Panc1 (cell line): ENCODE data around the gene TLCD3A. TPM values are rescaled to one million over a fixed set of nuclear protein-coding genes. Genes with fewer than 3 reads are reported as not detected.

Experiments
- ATAC-seq: fragments of 200-7000 bp; cut with Tn5 transposase; 2 replicates; pipeline ENCODE4 v1.9.1; 2020; ENCODE audit warnings: mild to moderate bottlenecking, moderate library complexity
- BruUV-seq: library from RNA; stranded (reverse); fragments of 400-500 nt; replicated peaks from 2 replicates; lab custom pipeline; 2021; lab: Mats Ljungman, UMichigan
- CTCF ChIA-PET: fragments of 300-600 bp; sonication (Branson Sonifier 250); formaldehyde crosslinking; loops from one replicate; lab custom pipeline; 2022; ENCODE audit warnings: antibody characterized with exemption; lab: Charles Lee
- POLR2A ChIA-PET: fragments of 300-600 bp; sonication (Branson Sonifier 250); formaldehyde crosslinking; loops from one replicate; lab custom pipeline; 2022; ENCODE audit warnings: antibody characterized with exemption; lab: Charles Lee
- DNase-seq: peaks from one replicate; pipeline ENCODE4 v3.0.0-alpha.2; 2010; ENCODE audit warnings: low read depth, low spot score
- H3K27ac ChIP-seq: 2 replicates; pipeline ENCODE4 v1.5.1; 2011; ENCODE audit warnings: mild to moderate bottlenecking, low read length, inconsistent platforms
- H3K27me3 ChIP-seq: fragments of 200-500 bp; sonication (Bioruptor generic); 2 replicates; pipeline ENCODE4 v1.6.0; 2014; ENCODE audit warnings: low read length, inconsistent platforms; ENCODE audit not compliant: control insufficient read depth, insufficient read depth
- H3K36me3 ChIP-seq: fragments of 200-500 bp; sonication (Bioruptor generic); 2 replicates; pipeline ENCODE4 v1.5.1; 2014; ENCODE audit warnings: inconsistent platforms, mild to moderate bottlenecking, low read length, moderate library complexity; ENCODE audit not compliant: control insufficient read depth, insufficient read depth
- H3K4me1 ChIP-seq: 2 replicates; pipeline ENCODE4 v1.5.1; 2011; ENCODE audit warnings: inconsistent platforms, mild to moderate bottlenecking, low read length, moderate library complexity; ENCODE audit not compliant: control insufficient read depth, insufficient read depth
- H3K4me3 ChIP-seq, 2 experiments: 2 replicates each; pipeline ENCODE4 v1.5.1; 2011 to 2012; ENCODE audit warnings: low read depth in 2 of 2, low read length in 2 of 2, mild to moderate bottlenecking in 2 of 2, inconsistent platforms in 1 of 2, moderate library complexity in 1 of 2
- H3K9me3 ChIP-seq: fragments of 200-500 bp; sonication (Bioruptor generic); 2 replicates; pipeline ENCODE4 v1.5.1; 2014; ENCODE audit warnings: low read depth, mild to moderate bottlenecking, inconsistent platforms, low read length, moderate library complexity; ENCODE audit not compliant: control insufficient read depth, insufficient read depth
- POLR2AphosphoS5 ChIP-seq: IDR thresholded peaks from 2 replicates; pipeline ENCODE4 v1.6.1; 2012; ENCODE audit warnings: mild to moderate bottlenecking, low read depth, low read length, moderate library complexity
- SIN3A ChIP-seq: IDR thresholded peaks from 2 replicates; pipeline ENCODE4 v1.6.1; 2012; ENCODE audit warnings: low read depth, mild to moderate bottlenecking, low read length, moderate library complexity, borderline replicate concordance; ENCODE audit not compliant: insufficient read depth
- TCF7L2 ChIP-seq: IDR thresholded peaks from 2 replicates; pipeline ENCODE4 v1.6.1; 2011; ENCODE audit warnings: mild to moderate bottlenecking, low read depth, low read length, inconsistent platforms
- in situ Hi-C: cut with HindIII; loops from 2 replicates; pipeline ENCODE4 v1.10.0; 2016; ENCODE audit warnings: low sequenced_read_pairs, low pct_unique_long_range_greater_than_20kb
- intact Hi-C: fragments of 100-400 bp; cut with micrococcal nuclease; formaldehyde crosslinking; loops from one replicate; pipeline ENCODE4 v1.10.0; 2022; ENCODE audit not compliant: unreplicated experiment
- total RNA-seq: library from RNA; stranded (reverse); gene quantifications from one replicate; pipeline ENCODE4 v1.2.1, GENCODE V29; 2021; ENCODE audit not compliant: unreplicated experiment
- TF ChIP-seq, protein P1 (sequence below): fragments of 450-650 bp; IDR thresholded peaks from 2 replicates; pipeline ENCODE4 v1.5.1; 2017; ENCODE audit warnings: mild to moderate bottlenecking
- TF ChIP-seq, protein P2 (sequence below), 2 experiments: IDR thresholded peaks; 2 replicates each; pipeline ENCODE4 v1.6.1; 2011 to 2012; ENCODE audit warnings: low read depth in 2 of 2, control low read depth in 1 of 2, low read length in 1 of 2, mild to moderate bottlenecking in 1 of 2, moderate library complexity in 1 of 2; ENCODE audit not compliant: insufficient read depth in 1 of 2

The TLCD3A gene
- total RNA-seq, 1 experiment from 2014 or later, result 30.4 TPM

DNA sequence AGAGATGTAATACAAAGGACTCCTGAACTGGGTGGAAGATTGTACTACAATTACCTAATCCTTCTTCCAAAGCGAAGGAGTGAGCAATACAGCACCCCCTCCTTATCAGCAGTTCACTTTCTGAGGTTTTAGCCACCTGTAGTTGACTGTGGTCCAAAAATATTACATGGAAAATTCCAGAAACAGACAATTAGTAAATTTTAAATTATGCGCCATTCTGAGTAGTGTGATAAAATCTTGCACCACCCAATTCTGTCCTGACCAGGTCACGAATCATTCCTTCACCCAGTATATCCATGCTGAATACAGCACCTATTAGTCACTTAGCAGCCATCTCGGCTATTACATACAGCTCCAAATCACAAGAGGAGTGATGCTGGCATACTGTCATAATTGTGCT lies 41.0 kb upstream of the TLCD3A start:
- BruUV-seq, result no TSS peak
- POLR2A ChIA-PET, result no interaction called here
- ATAC-seq (peak; percentile 45; the same call in 1 of the 2 replicates), DNase-seq (no peak)
- H3K36me3 ChIP-seq, result peaks cover 5% of the 10 kb centered on the region
- H3K9me3 ChIP-seq, result no peaks in the 10 kb centered on the region
- intact Hi-C loops (no loop called here), in situ Hi-C loops (loop anchor here (10.0 kb wide), 1 partner anchor 127 kb away; no protein-coding TSS in a partner anchor)
- peaks cover 12% of the 10 kb centered on the region; the same call in 1 of the 2 replicates for H3K4me1 ChIP-seq
- no peak overlapping the region for H3K27ac ChIP-seq
- CTCF ChIA-PET, result interaction anchor here (1.1 kb wide), 1 partner anchor 279 kb away, joined by 3 read pairs; no protein-coding TSS in a partner anchor
- H3K4me3 ChIP-seq, result no peak overlapping the region
- H3K27me3 ChIP-seq, result no peaks in the 10 kb centered on the region
- TF ChIP-seq, protein P1, sequence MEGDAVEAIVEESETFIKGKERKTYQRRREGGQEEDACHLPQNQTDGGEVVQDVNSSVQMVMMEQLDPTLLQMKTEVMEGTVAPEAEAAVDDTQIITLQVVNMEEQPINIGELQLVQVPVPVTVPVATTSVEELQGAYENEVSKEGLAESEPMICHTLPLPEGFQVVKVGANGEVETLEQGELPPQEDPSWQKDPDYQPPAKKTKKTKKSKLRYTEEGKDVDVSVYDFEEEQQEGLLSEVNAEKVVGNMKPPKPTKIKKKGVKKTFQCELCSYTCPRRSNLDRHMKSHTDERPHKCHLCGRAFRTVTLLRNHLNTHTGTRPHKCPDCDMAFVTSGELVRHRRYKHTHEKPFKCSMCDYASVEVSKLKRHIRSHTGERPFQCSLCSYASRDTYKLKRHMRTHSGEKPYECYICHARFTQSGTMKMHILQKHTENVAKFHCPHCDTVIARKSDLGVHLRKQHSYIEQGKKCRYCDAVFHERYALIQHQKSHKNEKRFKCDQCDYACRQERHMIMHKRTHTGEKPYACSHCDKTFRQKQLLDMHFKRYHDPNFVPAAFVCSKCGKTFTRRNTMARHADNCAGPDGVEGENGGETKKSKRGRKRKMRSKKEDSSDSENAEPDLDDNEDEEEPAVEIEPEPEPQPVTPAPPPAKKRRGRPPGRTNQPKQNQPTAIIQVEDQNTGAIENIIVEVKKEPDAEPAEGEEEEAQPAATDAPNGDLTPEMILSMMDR, result no peak
- TF ChIP-seq SIN3A, result no peak
- no peak for TF ChIP-seq TCF7L2
- TF ChIP-seq POLR2AphosphoS5, result no peak
- TF ChIP-seq, protein P2, sequence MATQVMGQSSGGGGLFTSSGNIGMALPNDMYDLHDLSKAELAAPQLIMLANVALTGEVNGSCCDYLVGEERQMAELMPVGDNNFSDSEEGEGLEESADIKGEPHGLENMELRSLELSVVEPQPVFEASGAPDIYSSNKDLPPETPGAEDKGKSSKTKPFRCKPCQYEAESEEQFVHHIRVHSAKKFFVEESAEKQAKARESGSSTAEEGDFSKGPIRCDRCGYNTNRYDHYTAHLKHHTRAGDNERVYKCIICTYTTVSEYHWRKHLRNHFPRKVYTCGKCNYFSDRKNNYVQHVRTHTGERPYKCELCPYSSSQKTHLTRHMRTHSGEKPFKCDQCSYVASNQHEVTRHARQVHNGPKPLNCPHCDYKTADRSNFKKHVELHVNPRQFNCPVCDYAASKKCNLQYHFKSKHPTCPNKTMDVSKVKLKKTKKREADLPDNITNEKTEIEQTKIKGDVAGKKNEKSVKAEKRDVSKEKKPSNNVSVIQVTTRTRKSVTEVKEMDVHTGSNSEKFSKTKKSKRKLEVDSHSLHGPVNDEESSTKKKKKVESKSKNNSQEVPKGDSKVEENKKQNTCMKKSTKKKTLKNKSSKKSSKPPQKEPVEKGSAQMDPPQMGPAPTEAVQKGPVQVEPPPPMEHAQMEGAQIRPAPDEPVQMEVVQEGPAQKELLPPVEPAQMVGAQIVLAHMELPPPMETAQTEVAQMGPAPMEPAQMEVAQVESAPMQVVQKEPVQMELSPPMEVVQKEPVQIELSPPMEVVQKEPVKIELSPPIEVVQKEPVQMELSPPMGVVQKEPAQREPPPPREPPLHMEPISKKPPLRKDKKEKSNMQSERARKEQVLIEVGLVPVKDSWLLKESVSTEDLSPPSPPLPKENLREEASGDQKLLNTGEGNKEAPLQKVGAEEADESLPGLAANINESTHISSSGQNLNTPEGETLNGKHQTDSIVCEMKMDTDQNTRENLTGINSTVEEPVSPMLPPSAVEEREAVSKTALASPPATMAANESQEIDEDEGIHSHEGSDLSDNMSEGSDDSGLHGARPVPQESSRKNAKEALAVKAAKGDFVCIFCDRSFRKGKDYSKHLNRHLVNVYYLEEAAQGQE (IDR thresholded peaks at IDR 0.05; ENCODE audit: insufficient read depth in 1 of 2, low read depth in 2 of 2, low read length in 1 of 2), result no peak

DNA sequence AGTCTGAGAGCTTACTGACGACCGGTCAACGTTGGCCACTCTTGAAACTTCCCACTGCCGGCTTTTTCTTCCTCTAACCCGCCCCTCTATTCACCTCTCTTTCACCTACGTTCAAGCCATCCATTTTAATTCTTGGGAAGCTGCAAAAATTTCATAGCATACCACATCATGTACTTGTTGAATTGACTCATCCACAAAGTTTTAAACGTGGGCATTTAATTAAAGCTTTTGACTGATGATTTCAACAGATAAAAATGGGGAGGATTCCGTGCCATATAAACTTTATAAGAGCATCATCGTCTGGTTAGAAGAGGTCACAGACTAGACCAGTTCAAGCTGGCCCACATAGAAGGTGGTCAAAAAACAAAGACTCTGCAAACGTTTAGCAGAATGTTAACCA lies 40.3 kb upstream of the TLCD3A start:
- TF ChIP-seq, protein P1, result no peak
- TF ChIP-seq SIN3A (no peak), POLR2AphosphoS5 (no peak), TCF7L2 (no peak)
- TF ChIP-seq, protein P2 (IDR thresholded peaks at IDR 0.05; ENCODE audit: insufficient read depth in 1 of 2, low read depth in 2 of 2, low read length in 1 of 2), result no peak

More for the DNA sequence above, 40.3 kb upstream of the TLCD3A start:
- no TSS peak for BruUV-seq
- Histone ChIP-seq H3K4me1 (peaks cover 12% of the 10 kb centered on the region; the same call in 1 of the 2 replicates), H3K36me3 (peaks cover 5% of the 10 kb centered on the region), H3K9me3 (no peaks in the 10 kb centered on the region), H3K27ac (no peak overlapping the region; the same call in 1 of the 2 replicates), H3K27me3 (no peaks in the 10 kb centered on the region), H3K4me3 (no peak overlapping the region)
- intact Hi-C loops (no loop called here), in situ Hi-C loops (loop anchor here (10.0 kb wide), 1 partner anchor 127 kb away; no protein-coding TSS in a partner anchor)
- ATAC-seq (no peak), DNase-seq (no peak)
- POLR2A ChIA-PET, result no interaction called here
- CTCF ChIA-PET, result no interaction called here
